Peyer's patch (tissue), 4 donors: ENCODE data around the gene MITD1. TPM values are rescaled to one million over a fixed set of nuclear protein-coding genes. Genes with fewer than 3 reads are reported as not detected.

Experiments used
- DNase-seq, 3 donors: peaks; one replicate each; pipeline ENCODE4 v3.0.0-alpha.2; 2017 to 2019
- H3K27ac ChIP-seq, 4 donors: fragments of 200-600 bp; sonication (generic); one replicate each; pipeline ENCODE4 v1.5.1; 2016 to 2019
- H3K27me3 ChIP-seq, 2 donors: fragments of 200-600 bp; sonication (generic); one replicate each; pipeline ENCODE4 v1.5.1; 2019
- H3K36me3 ChIP-seq, 3 donors: fragments of 200-600 bp; sonication (generic); one replicate each; pipeline ENCODE4 v1.5.1; 2016 to 2019
- H3K4me1 ChIP-seq, 4 donors: fragments of 200-600 bp; sonication (generic); one replicate each; pipeline ENCODE4 v1.5.1; 2016 to 2019
- H3K4me3 ChIP-seq, 4 donors: fragments of 200-600 bp; sonication (generic); 1 replicate in 3 of 4; 2 replicates in 1 of 4; pipeline ENCODE4 v1.5.1; 2016 to 2019; ENCODE audit warnings: mild to moderate bottlenecking in 1 of 4
- H3K9me3 ChIP-seq, 4 donors: fragments of 200-600 bp; sonication (generic); one replicate each; pipeline ENCODE4 v1.5.1; 2016 to 2019; ENCODE audit warnings: mild to moderate bottlenecking in 1 of 4
- POLR2A ChIP-seq, 2 donors: fragments of 450-650 bp; IDR thresholded peaks; one replicate each; pipeline ENCODE4 v1.5.1; 2017; ENCODE audit warnings: antibody characterized with exemption in 2 of 2, mild to moderate bottlenecking in 2 of 2, moderate library complexity in 2 of 2
- total RNA-seq, 4 donors: library from RNA; depleted of rRNA; stranded (reverse); fragments of >200 nt; gene quantifications; one replicate each; pipeline ENCODE4 v1.1.0, GENCODE V29; 2016
- TF ChIP-seq, protein P1 (sequence below), 6 experiments: fragments of 450-650 bp in 4 of 6; fragments of 200-600 bp in 2 of 6; sonication (generic) in 1 of 6; IDR thresholded peaks; one replicate each; pipeline ENCODE4 v1.5.1; 2017 to 2019; ENCODE audit warnings: antibody characterized with exemption in 6 of 6, mild to moderate bottlenecking in 3 of 6, moderate library complexity in 1 of 6

MITD1 gene
- total RNA-seq: 10 to 100 TPM; 21.7 to 42.1 (median 34.0) TPM

DNA sequence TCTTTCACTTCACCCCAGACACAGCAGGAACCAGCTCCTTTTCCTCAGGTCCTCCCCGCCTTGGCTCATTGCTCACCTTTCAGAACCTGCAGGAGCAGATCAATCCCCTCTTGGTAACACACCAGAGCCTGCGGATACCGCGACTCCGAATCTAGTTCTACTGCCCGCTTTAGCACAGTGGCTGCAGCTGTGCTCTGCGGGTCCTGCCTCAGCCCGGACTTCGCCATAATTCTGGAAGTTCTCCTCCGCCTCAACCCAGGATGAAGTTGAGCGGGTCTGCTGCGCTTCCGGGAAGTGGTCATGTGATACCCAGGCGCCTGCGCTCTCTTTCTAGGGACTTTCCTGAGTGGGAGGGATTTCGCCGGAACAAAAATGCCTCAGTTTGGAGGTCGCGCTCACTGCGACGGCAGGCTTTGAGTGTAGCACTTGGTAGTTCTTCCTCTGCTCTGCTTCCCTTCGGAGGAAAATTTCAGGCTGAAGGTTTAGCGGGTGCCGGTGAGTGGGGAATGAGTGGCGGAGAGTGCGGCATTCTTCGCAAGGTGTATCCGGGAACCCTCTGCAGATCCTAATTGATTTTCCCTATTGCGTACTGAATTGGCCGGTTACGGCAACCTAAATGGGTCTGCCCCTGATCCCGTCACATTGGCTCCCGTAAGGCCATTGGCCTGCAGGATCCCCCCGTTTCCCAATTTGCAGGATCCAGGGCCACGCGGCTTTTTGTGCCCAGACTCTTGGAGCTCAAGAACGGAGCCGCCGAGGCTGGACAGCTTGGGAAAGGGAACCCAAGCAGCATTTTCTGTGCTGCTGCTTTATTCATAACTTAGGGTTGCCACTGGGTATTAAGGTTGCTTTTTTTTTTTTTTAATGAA, at the start of gene MITD1, which contains the start of gene MRPL30:
TSS of gene MITD1 (minus strand) at position 304 of the 869 bp plus-strand sequence. CDS start at position 227, 77 bp downstream.
TSS of gene MRPL30 (plus strand) at position 430 of the 869 bp plus-strand sequence. CDS start 5,020 bp downstream, outside the sequence.
- DNase-seq: peak; percentile 90 to 96 (median 92)
- Histone ChIP-seq H3K4me1 (peaks cover 8 to 22% (median 16%) of the 10 kb centered on the region in 4 donors), H3K9me3 (no peaks in the 10 kb centered on the region), H3K27me3 (no peaks in the 10 kb centered on the region), H3K27ac (peak within 1 kb of the TSS; percentile 64 to 86 (median 74)), H3K36me3 (no peaks in the 10 kb centered on the region), H3K4me3 (peak within 1 kb of the TSS; percentile 63 to 93 (median 72))
- peak; percentile 29 to 65 for TF ChIP-seq POLR2A (IDR thresholded peaks at IDR 0.05)
- TF ChIP-seq, protein P1, sequence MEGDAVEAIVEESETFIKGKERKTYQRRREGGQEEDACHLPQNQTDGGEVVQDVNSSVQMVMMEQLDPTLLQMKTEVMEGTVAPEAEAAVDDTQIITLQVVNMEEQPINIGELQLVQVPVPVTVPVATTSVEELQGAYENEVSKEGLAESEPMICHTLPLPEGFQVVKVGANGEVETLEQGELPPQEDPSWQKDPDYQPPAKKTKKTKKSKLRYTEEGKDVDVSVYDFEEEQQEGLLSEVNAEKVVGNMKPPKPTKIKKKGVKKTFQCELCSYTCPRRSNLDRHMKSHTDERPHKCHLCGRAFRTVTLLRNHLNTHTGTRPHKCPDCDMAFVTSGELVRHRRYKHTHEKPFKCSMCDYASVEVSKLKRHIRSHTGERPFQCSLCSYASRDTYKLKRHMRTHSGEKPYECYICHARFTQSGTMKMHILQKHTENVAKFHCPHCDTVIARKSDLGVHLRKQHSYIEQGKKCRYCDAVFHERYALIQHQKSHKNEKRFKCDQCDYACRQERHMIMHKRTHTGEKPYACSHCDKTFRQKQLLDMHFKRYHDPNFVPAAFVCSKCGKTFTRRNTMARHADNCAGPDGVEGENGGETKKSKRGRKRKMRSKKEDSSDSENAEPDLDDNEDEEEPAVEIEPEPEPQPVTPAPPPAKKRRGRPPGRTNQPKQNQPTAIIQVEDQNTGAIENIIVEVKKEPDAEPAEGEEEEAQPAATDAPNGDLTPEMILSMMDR (IDR thresholded peaks at IDR 0.05): no peak

DNA sequence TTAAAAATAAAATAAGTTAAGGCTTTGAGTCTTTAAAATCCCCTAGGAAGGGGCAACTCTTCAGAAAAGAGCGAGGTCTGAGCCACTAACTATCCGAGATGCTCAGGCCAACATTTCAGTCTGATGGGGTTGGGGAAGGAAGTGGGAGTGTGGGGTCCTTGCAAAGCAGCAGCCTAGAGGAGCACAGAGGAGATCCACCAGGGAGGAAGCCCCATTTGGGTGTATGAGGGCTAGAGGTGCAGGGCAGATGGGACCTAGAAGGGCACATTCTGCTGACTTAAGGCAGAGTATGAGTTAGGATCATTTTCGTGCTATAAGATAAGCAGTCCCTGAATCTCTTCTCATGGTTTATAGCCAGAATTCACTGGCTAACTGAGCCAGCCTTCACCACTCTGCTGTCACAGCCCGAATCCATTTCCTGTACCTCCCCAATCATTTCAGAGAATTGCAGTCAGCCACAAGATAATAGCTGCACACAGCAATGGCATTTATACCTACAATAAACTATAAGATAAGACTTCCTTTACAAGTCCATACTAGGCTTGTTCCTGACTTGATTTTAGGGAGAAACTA, 37.2 kb upstream of the MITD1 start:
- Histone ChIP-seq H3K4me1 (no peaks in the 10 kb centered on the region), H3K4me3 (no peak overlapping the region), H3K27ac (no peak overlapping the region), H3K36me3 (no peaks in the 10 kb centered on the region), H3K27me3 (no peaks in the 10 kb centered on the region), H3K9me3 (no peaks in the 10 kb centered on the region)
- DNase-seq: no peak
- TF ChIP-seq, protein P1 (IDR thresholded peaks at IDR 0.05): no peak
- TF ChIP-seq POLR2A (IDR thresholded peaks at IDR 0.05): no peak

DNA sequence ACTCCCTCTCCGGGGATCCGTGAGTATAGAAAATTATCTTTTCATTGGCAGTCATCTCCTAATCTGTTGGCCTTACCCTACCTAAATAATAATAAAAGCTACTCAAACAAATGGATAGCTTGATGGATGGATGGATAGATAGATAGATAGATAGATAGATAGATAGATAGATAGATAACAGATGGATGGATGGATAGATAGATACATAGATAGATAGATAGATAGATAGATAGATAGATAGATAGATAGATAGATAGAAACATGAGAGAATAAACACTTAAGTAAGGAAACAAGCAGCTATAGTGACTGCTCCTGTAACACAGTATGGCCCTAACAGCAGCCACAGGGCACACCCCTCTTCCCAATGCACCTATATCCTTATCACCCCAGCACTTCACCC, 35.2 kb upstream of the MITD1 start:
- H3K9me3 ChIP-seq: no peaks in the 10 kb centered on the region
- H3K4me3 ChIP-seq: no peak overlapping the region
- TF ChIP-seq, protein P1 (IDR thresholded peaks at IDR 0.05): no peak
- TF ChIP-seq POLR2A (IDR thresholded peaks at IDR 0.05): no peak
- H3K27ac ChIP-seq: no peak overlapping the region
- H3K4me1 ChIP-seq: no peaks in the 10 kb centered on the region
- H3K36me3 ChIP-seq: no peaks in the 10 kb centered on the region
- DNase-seq: no peak
- H3K27me3 ChIP-seq: no peaks in the 10 kb centered on the region

DNA sequence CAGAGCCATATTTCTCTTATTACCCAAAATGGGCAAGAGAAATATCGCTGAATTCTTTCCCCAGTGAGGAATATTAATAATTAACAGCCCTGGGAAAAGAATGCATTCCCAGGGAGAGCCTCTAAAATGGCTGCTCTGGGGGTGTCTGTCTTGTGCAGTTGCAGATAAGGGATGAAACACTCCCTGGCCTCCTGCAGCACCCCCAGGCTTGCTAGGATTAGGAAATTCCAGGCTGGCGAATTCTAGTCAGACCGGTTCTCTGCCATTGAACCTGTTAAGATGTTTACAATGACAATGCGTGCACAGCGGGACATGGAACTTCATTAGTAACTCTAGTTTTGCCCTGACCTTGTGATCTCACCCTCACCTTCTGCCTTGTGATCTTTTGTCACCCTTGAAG, 24.6 kb upstream of the MITD1 start:
- Histone ChIP-seq H3K4me1 (no peaks in the 10 kb centered on the region), H3K27me3 (no peaks in the 10 kb centered on the region), H3K27ac (no peak overlapping the region), H3K4me3 (no peak overlapping the region), H3K36me3 (no peaks in the 10 kb centered on the region), H3K9me3 (no peaks in the 10 kb centered on the region)
- no peak for DNase-seq
- TF ChIP-seq, protein P1 (IDR thresholded peaks at IDR 0.05): no peak
- TF ChIP-seq POLR2A (IDR thresholded peaks at IDR 0.05): no peak

DNA sequence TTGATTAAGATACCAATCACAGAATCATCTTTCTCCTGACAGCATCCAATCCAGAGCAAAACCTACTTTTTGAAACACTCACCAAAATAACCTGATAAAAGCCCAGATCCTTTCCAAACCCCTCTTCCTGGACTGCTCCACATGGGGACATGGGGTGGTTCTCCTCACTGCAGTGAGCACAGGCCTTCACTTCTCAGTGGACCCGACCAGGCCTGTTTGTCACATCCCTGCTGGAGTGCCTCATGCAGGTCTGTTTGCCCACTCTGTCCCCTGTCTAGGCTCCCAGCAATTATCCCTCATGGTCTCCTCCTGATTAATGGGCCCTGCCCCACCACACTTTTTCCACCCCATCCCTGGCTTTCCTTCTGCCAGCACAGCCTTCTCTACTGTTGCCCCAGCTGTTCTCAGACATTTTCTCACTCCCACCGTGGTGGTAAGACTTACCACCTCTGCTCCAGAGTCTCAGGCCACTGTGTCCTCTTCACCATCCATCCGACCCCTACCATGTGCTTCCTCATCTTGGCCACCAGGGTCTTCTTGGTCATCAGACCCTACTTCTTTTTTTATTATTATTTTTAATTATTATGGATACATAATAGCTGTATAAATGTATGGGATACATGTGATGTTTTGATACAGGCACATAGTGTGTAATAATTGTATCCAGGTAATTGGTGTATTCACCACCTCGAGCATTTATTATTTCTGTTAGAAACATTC, 21.3 kb upstream of the MITD1 start:
- H3K9me3 ChIP-seq: no peaks in the 10 kb centered on the region
- no peak overlapping the region for H3K27ac ChIP-seq
- no peaks in the 10 kb centered on the region for H3K4me1 ChIP-seq
- no peak for TF ChIP-seq POLR2A (IDR thresholded peaks at IDR 0.05)
- TF ChIP-seq, protein P1 (IDR thresholded peaks at IDR 0.05): no peak
- peaks cover 0 to 5% (median 0%) of the 10 kb centered on the region in 3 donors for H3K36me3 ChIP-seq
- DNase-seq: no peak
- H3K4me3 ChIP-seq: no peak overlapping the region
- no peaks in the 10 kb centered on the region for H3K27me3 ChIP-seq
